GM10248 (cell line): Measurements from ENCODE around the gene PPM1B.
"Not testable (repeated sequence)": the region's sequence is repeated elsewhere in the genome, so short reads cannot be mapped to it uniquely, and the experiment has no call there.

Experiments used
- CTCF ChIA-PET: fragments of 300-600 bp; sonication (Branson Sonifier 250); formaldehyde crosslinking; extraction: SDS; loops from one replicate; lab custom pipeline; 2021; ENCODE audit warnings: antibody characterized with exemption; lab: Yijun Ruan, JAX
- POLR2A ChIA-PET: fragments of 350-650 bp; sonication (Branson Sonifier 250); formaldehyde crosslinking; extraction: SDS; loops from one replicate; lab custom pipeline; 2020; ENCODE audit warnings: antibody characterized with exemption; lab: Yijun Ruan, JAX
- DNase-seq: peaks from one replicate; pipeline ENCODE4 v3.0.0; 2012; ENCODE audit errors: extremely low spot score
- CTCF ChIP-seq: IDR thresholded peaks from 2 replicates; pipeline ENCODE4 v1.5.1; 2012; ENCODE audit warnings: mild to moderate bottlenecking, low read depth; ENCODE audit errors: extremely low read depth, missing control alignments, control extremely low read depth

PPM1B gene

GRCh38 chr2:44167908-44168680 is 581 bp upstream of the PPM1B start:
- POLR2A ChIA-PET, result interaction anchor here (0.6 to 1.5 kb wide), 5 partner anchors 14 to 1417 kb away, joined by 3 to 8 read pairs (median 4); partner anchors contain the start of genes CAMKMT and PREPL
- no peak for TF ChIP-seq CTCF
- peak; percentile 97 for DNase-seq
- CTCF ChIA-PET, result interaction anchor here (0.7 to 0.8 kb wide), 2 partner anchors 78 to 81 kb away, joined by 3 read pairs; no protein-coding TSS in a partner anchor

GRCh38 chr2:44169155-44169898 is 652 bp downstream of the PPM1B start:
- ChIA-PET CTCF (no interaction called here), POLR2A (no interaction called here)
- peak; percentile 34 for DNase-seq
- no peak for TF ChIP-seq CTCF

- TF ChIP-seq CTCF, result no peak
- CTCF ChIA-PET, result interaction anchor here (0.9 to 1.5 kb wide), 2 partner anchors 12 to 292 kb away, joined by 3 to 4 read pairs; no protein-coding TSS in a partner anchor
- DNase-seq, result no peak
- POLR2A ChIA-PET, result no interaction called here
Measured at GRCh38 chr2:44170311-44170717, 1.6 kb downstream of the PPM1B start.

GRCh38 chr2:44171018-44171417 is 2.3 kb downstream of the PPM1B start:
- ChIA-PET CTCF (interaction anchor here (0.9 to 1.6 kb wide), 5 partner anchors 10 to 293 kb away, joined by 3 to 6 read pairs (median 4); no protein-coding TSS in a partner anchor), POLR2A (no interaction called here)
- TF ChIP-seq CTCF, result no peak
- DNase-seq, result no peak

GRCh38 chr2:44171442-44171841 is 2.8 kb downstream of the PPM1B start:
- DNase-seq, POLR2A ChIA-PET: not testable (repeated sequence)
- CTCF ChIA-PET, result interaction anchor here (0.9 to 1.6 kb wide), 5 partner anchors 9 to 293 kb away, joined by 4 to 7 read pairs (median 4); no protein-coding TSS in a partner anchor

- POLR2A ChIA-PET, result no interaction called here
- no peak for DNase-seq
- CTCF ChIA-PET, result interaction anchor here (0.9 to 1.6 kb wide), 3 partner anchors 8 to 17 kb away, joined by 3 to 7 read pairs (median 6); no protein-coding TSS in a partner anchor
- no peak for TF ChIP-seq CTCF
Measured at GRCh38 chr2:44172576-44172975, 3.9 kb downstream of the PPM1B start.

- CTCF ChIA-PET, result no interaction called here
- TF ChIP-seq CTCF, result no peak
- POLR2A ChIA-PET, result no interaction called here
- no peak for DNase-seq
Measured at GRCh38 chr2:44178950-44179349, 10.3 kb downstream of the PPM1B start.
